GM19239 (cell line): ENCODE data around the gene ARAP1.

Experiments used
- DNase-seq: peaks from one replicate; pipeline ENCODE4 v3.0.0; 2011; ENCODE audit warnings: low spot score; ENCODE audit not compliant: insufficient read length
- FAIRE-seq: peaks from 2 replicates; lab custom pipeline; 2011; peaks lifted over from hg19 to GRCh38; lab: Jason Lieb, UNC

Gene ARAP1

GRCh38 chr11:72688929-72689328 is 63.3 kb downstream of the ARAP1 start:
- FAIRE-seq, result no peak

GRCh38 chr11:72688486-72688885 is 63.7 kb downstream of the ARAP1 start:
- no peak for FAIRE-seq
- DNase-seq, result no peak

More at GRCh38 chr11:72688929-72689328, 63.3 kb downstream of the ARAP1 start:
- no peak for DNase-seq

- FAIRE-seq (no peak), DNase-seq (no peak)
Observed at GRCh38 chr11:72687326-72687725, 64.9 kb downstream of the ARAP1 start.

GRCh38 chr11:72686639-72687220 is 65.5 kb downstream of the ARAP1 start:
- DNase-seq (no peak), FAIRE-seq (no peak)

- FAIRE-seq (no peak), DNase-seq (no peak)
Observed at GRCh38 chr11:72685560-72686480, 66.4 kb downstream of the ARAP1 start.

- FAIRE-seq, result no peak
- peak; percentile 81 for DNase-seq
Observed at GRCh38 chr11:72684236-72684912, 67.8 kb downstream of the ARAP1 start.

GRCh38 chr11:72683782-72684200 is 68.4 kb downstream of the ARAP1 start:
- peak; percentile 74 for DNase-seq
- peak; percentile 85 for FAIRE-seq

- no peak for FAIRE-seq
- no peak for DNase-seq
Observed at GRCh38 chr11:72682858-72683243, 69.4 kb downstream of the ARAP1 start.

GRCh38 chr11:72682238-72682857 is 69.9 kb downstream of the ARAP1 start:
- FAIRE-seq, result no peak
- no peak for DNase-seq

GRCh38 chr11:72681226-72682153 is 70.7 kb downstream of the ARAP1 start:
- FAIRE-seq, result no peak
- DNase-seq, result no peak

GRCh38 chr11:72680624-72681158 is 71.5 kb downstream of the ARAP1 start:
- FAIRE-seq (no peak), DNase-seq (no peak)

GRCh38 chr11:72679869-72680268 is 72.3 kb downstream of the ARAP1 start:
- DNase-seq, result no peak
- FAIRE-seq, result no peak

GRCh38 chr11:72678524-72678923 is 73.7 kb downstream of the ARAP1 start:
- DNase-seq (no peak), FAIRE-seq (no peak)

- FAIRE-seq (no peak), DNase-seq (no peak)
Observed at GRCh38 chr11:72676861-72677341, 75.3 kb downstream of the ARAP1 start.

- FAIRE-seq, result no peak
- no peak for DNase-seq
Observed at GRCh38 chr11:72675221-72675620, 77.0 kb downstream of the ARAP1 start.

GRCh38 chr11:72673943-72674828 is 78.0 kb downstream of the ARAP1 start, which contains the start of gene PDE2A:
Gene PDE2A (minus strand): TSS chr11:72674422. CDS start chr11:72674207, 215 bp downstream.
- DNase-seq (no peak), FAIRE-seq (no peak)

- DNase-seq, result no peak
- no peak for FAIRE-seq
Observed at GRCh38 chr11:72673284-72673942, 78.8 kb downstream of the ARAP1 start.
